GM18873 (cell line): ENCODE measurements around the gene BACE1.
"Not testable (repeated sequence)": the region's sequence is repeated elsewhere in the genome, so short reads cannot be mapped to it uniquely, and the experiment has no call there.

Experiments used
- ATAC-seq: cut with Tn5 transposase; IDR thresholded peaks from one replicate; pipeline ENCODE4 v1.9.1; 2021; ENCODE audit warnings: mild to moderate bottlenecking, moderate library complexity, moderate number of reproducible peaks; ENCODE audit not compliant: unreplicated experiment, low FRiP score

BACE1 gene

GRCh38 chr11:117316197-117316961 is at the start of gene BACE1:
Gene BACE1 (minus strand): TSS chr11:117316256. CDS start chr11:117315795, 461 bp downstream.
- no peak for ATAC-seq

- ATAC-seq = no peak
These were observed 45.4 kb upstream of the BACE1 start for GRCh38 chr11:117361432-117361831.

GRCh38 chr11:117356126-117356890 is 40.3 kb upstream of the BACE1 start:
- no peak for ATAC-seq

GRCh38 chr11:117354550-117354949 is 38.5 kb upstream of the BACE1 start:
- ATAC-seq = no peak

GRCh38 chr11:117345039-117345438 is 29.0 kb upstream of the BACE1 start:
- no peak for ATAC-seq

- no peak for ATAC-seq
These were observed 21.0 kb upstream of the BACE1 start for GRCh38 chr11:117337076-117337475.

GRCh38 chr11:117335399-117335798 is 19.3 kb upstream of the BACE1 start:
- ATAC-seq = no peak

- no peak for ATAC-seq
These were observed 18.8 kb upstream of the BACE1 start for GRCh38 chr11:117334896-117335295.

DNA sequence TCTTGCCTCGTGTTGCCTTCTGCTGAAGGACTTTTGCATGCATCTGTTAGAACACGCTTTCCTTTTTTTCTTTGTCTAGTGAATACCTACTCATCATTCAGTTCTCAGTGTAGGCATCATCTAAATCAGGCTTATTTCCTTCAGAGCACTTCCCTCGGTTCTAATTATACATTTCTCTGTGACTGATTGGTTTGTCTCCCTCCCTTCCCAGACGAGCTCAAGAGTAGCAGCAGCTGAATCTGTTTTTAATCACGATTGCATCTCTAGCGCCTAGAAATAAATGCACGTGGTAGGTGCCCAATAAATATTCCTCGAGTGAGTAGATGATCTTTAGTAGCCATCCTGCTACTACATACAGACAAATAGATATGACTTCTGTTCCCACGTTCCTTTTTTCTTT is 17.9 kb upstream of the BACE1 start:
- ATAC-seq = no peak

DNA sequence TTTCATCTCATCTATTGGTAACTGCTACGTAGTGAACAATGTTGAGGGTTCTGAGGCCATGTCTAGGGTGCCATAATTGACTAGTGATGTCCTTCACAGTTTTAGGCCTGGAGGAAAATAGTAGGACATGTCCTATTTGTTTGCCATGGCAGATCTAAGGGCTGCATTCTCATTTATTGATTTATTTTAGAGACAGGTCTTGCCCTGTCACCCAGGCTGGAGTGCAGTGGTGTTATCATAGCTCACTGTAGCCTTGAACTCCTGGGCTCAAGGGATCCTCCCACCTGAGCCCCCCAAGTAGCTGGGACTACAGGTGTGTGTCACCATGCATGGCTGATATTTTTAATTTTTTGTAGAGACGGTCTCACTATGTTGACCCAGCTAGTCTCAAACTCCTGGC is 16.8 kb upstream of the BACE1 start:
- ATAC-seq = no peak

GRCh38 chr11:117328375-117329010 is 12.4 kb upstream of the BACE1 start:
- no peak for ATAC-seq

- peak; percentile 85 for ATAC-seq
These were observed 11.7 kb upstream of the BACE1 start, which contains the start of gene CEP164 for GRCh38 chr11:117327567-117328374. Gene CEP164 (plus strand): TSS chr11:117327854. CDS start chr11:117338587, 10,733 bp downstream.

- ATAC-seq = not testable (repeated sequence)
These were observed 11.2 kb upstream of the BACE1 start for GRCh38 chr11:117327255-117327566.

DNA sequence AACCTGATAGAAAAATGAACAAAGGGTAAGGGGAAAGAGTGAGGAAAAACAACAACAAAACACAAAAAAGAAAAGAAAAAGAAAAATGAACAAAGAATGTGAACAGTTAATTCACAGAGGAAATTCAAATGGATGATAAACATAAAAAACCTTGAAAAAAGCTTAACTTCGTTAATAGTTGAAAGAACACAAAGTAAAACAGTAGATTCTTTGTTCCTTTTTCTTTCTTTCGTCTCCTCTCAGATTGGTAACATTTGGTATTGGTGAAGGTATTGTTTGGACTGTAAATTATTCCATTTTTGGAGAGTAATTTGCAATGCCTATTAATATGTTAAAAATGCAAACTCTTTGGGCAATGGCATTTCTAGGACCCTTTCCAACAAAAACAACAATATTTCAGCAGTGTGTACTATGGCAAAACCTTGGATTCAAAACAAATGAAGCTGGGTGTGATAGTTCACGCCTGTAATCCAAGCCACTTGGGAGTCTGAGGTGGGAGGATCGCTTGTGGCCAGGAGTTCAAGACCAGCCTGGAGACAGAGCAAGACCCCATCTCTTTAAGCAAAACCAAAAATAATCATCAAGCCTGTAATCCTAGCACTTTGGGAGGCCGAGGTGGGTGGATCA is 3.3 kb upstream of the BACE1 start:
- no peak for ATAC-seq

DNA sequence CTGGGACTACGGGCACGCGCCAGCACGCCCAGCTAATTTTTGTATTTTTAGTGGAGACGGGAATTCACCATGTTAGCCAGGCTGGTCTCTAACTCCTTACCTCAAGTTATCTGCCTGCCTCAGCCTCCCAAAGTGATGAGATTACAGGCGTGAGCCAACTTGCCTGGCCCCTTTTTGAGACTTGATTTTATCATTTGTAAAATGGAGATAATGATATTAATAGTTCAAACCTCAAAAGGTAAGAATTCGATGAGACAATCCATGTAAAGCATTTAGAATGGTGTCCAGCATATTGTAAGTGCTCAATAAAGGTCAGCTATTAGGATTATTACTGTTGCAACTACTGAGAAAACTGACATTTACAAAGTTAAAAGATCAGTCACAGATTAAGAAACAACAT is 2.7 kb upstream of the BACE1 start:
- no peak for ATAC-seq

DNA sequence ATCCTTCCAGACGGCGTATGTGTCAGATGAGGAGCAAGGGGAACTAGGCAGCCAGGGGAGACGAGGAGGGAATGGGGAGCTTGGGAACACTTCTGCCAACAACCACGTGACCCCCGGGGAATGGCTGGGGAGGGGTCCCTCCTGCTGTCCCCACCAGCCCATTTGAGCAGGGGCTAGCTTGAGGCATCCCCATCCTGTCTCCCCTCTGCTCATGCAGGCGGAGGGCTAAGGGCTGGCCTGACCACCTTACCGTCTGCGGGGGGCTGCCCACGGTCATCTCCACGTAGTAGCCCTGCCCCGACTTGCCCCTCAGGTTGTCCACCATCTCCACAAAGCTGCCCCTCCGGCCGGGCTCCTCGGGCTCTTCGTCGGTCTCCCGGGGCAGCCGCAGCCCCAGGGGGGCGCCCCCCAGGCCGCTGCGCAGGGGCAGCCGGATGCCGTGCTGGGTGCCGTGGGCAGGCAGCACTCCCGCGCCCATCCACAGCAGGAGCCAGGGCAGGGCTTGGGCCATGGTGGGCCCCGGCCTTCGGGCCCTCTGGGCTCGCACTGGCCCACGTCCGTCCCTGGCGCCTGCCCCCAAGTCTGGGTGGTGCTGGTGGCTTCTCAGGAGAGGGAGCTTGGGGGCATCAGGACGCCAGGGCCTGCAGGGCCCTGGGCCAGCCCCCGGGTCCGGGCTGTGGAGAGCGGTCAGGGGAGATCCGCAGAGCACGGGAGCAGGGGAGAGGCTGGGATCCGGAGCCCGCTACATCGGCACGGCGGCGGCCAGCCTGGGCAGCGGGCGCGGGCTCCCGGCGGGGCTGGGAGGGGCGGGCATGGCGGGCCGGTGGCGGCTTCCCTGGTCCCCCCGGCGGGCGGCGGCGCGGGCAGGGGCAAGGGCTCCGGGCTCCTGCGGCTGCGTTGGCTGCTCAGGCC is 515 bp downstream of the BACE1 start:
- no peak for ATAC-seq

DNA sequence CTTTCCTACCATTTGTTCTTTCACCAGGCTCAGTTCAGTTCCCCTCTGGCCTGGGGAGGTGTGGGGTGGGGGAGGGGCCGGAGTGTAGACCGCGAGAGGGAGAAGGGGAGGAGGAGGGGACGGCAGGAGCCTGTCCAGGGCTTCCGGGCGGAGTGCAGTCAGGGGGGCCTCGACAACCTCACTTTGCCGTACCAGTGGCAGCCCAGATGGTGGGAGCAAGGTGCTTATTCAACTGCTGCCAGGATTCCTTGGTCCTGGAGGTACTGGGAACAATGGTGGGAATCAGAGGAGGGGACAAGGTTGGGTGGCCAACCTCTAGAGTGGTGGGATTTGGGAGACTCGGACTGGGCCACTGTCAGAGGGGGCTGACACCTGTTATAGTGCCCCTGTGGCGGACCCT is 1.2 kb downstream of the BACE1 start:
- ATAC-seq = no peak

DNA sequence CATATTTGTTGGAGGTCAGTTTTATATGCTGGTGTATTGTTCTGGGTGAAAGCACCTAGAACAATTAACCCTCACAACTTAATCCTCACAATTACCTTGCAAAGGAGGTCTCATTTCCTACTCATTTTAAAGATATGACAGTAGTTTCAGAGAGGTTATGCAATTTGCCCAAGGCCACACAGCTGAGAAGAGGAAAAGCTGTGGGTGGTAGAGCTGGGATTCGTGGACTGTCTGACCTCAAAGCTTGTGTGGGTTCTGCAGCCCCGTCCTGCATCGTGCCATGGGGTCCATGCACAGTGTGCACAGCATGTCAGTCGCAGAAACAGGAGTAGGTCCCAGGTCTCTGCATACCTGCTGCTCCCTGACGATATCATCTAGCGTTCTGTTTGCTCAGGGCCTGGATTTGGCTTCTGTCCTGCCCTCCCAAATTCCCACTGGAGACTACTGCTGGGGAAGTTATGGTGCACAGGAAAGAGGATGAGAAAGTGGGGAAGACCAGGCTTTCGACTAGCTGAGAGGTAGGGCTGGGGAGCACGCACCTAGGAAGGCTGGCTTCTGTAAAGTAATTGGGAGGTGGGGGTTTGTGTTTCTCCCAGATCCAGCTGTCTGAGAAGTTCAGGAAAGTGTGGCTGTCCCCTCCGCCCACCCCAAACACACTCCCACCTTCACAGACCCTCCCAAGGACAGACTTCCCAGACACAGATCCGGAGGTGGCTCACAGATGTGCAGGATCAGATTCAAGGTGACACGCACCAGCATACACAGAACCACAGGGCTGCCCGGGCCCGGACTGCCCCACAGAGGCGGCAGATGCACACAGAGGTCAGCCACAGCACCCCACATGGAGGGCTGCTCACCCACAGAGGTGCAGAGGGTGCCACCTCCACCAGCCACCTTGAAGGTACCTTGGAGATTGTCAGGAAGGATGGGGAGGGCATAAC is 2.0 kb downstream of the BACE1 start:
- no peak for ATAC-seq
